ENCODE results near the gene MRPS5. TPM values are rescaled to one million over a fixed set of nuclear protein-coding genes. Genes with fewer than 3 reads are reported as not detected.

Gene MRPS5
- total and polyA plus RNA-seq, 2 donors (not counting 1 experiment from before 2014, with no cell fraction given), result 46.3 to 48.0 TPM

DNA sequence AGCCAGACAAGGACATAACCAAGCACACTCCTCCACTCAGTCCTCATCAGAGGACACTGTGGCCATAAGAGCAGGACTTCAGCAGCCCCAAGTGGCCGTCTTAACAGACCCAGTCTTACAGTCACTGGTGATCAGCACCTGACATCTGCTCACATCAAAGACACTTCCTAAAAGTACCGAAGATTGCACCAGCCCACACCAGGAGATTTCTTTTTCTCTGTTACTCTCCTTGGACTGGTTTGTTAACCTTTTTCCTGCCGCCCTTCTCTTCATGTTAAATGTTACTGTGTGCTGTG is 44.1 kb downstream of the MRPS5 start:
- H3K9me3 Mint-ChIP-seq (ENCODE audit: insufficient read depth), result no peaks in the 10 kb centered on the region
- H3K4me1 ChIP-seq (ENCODE audit: control insufficient read depth in 2 of 2, insufficient read depth in 2 of 2, low read length in 2 of 2), result peaks cover 9 to 11% of the 10 kb centered on the region in 2 donors
- no peaks in the 10 kb centered on the region for H4K20me1 ChIP-seq (ENCODE audit: control insufficient read depth, insufficient read depth, low read length, poor library complexity, severe bottlenecking)
- H3K79me2 ChIP-seq (ENCODE audit: control insufficient read depth, insufficient read depth, low read length), result no peaks in the 10 kb centered on the region
- 15% methylated on average over 2 of the region's 3 CpGs for WGBS (ENCODE audit: insufficient coverage)
- H3K36me3 ChIP-seq (replicated peaks in 1 of 2; ENCODE audit: control extremely low read depth in 1 of 2, control insufficient read depth in 1 of 2, extremely low read depth in 1 of 2, insufficient read depth in 2 of 2, low read length in 1 of 2), result no peaks in the 10 kb centered on the region
- CTCF ChIA-PET, result interaction anchor here (0.6 to 1.5 kb wide), 3 partner anchors 55 to 283 kb away, joined by 3 to 5 read pairs (median 4); no protein-coding TSS in a partner anchor
- H3K27ac Mint-ChIP-seq, result no peak overlapping the region
- peaks cover 13% of the 10 kb centered on the region for H3K27me3 Mint-ChIP-seq
- no peak overlapping the region for H3K9ac ChIP-seq (ENCODE audit: low read length)
- peaks cover 10% of the 10 kb centered on the region for H3K4me1 Mint-ChIP-seq
- H3K27me3 ChIP-seq (replicated peaks in 1 of 4; ENCODE audit: control extremely low read depth in 1 of 4, control insufficient read depth in 3 of 4, insufficient read depth in 4 of 4, low read length in 3 of 4), result peaks cover 0 to 26% (median 6%) of the 10 kb centered on the region in 4 experiments
- H3K9me3 ChIP-seq (ENCODE audit: control extremely low read depth in 1 of 3, control insufficient read depth in 2 of 3, insufficient read depth in 1 of 3, low read length in 2 of 3), result no peaks in the 10 kb centered on the region
- TF ChIP-seq, protein P1, sequence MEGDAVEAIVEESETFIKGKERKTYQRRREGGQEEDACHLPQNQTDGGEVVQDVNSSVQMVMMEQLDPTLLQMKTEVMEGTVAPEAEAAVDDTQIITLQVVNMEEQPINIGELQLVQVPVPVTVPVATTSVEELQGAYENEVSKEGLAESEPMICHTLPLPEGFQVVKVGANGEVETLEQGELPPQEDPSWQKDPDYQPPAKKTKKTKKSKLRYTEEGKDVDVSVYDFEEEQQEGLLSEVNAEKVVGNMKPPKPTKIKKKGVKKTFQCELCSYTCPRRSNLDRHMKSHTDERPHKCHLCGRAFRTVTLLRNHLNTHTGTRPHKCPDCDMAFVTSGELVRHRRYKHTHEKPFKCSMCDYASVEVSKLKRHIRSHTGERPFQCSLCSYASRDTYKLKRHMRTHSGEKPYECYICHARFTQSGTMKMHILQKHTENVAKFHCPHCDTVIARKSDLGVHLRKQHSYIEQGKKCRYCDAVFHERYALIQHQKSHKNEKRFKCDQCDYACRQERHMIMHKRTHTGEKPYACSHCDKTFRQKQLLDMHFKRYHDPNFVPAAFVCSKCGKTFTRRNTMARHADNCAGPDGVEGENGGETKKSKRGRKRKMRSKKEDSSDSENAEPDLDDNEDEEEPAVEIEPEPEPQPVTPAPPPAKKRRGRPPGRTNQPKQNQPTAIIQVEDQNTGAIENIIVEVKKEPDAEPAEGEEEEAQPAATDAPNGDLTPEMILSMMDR (IDR thresholded peaks at IDR 0.05), result no peak
- TF ChIP-seq EZH2 (IDR thresholded peaks at IDR 0.05; ENCODE audit: borderline replicate concordance, insufficient read depth, low read depth, low read length, poor library complexity, severe bottlenecking), result no peak
- H3K4me3 ChIP-seq (ENCODE audit: control extremely low read depth in 1 of 5, extremely low read depth in 1 of 5, insufficient read depth in 1 of 5, low read depth in 2 of 5, low read length in 4 of 5), result no peak overlapping the region
- peak overlapping the region; percentile 64 for H3K4me3 Mint-ChIP-seq
- POLR2A ChIA-PET, result no interaction called here
- no peak overlapping the region for H3K4me2 ChIP-seq (replicated peaks; ENCODE audit: low read depth, low read length, poor library complexity, severe bottlenecking)
- no peak for ATAC-seq (ENCODE audit: low read depth)
- peak overlapping the region; percentile 65 for H2AFZ ChIP-seq (ENCODE audit: insufficient read depth, low read depth, low read length, poor library complexity, severe bottlenecking)
- DNase-seq, result peak; percentile 13
- intact Hi-C loops (cut with micrococcal nuclease), result loop anchor here (1.0 to 2.0 kb wide), 2 partner anchors 38 to 129 kb away; partner anchors contain the start of gene ZNF892
- no peak overlapping the region for H3K27ac ChIP-seq (ENCODE audit: low read length in 2 of 2)

DNA sequence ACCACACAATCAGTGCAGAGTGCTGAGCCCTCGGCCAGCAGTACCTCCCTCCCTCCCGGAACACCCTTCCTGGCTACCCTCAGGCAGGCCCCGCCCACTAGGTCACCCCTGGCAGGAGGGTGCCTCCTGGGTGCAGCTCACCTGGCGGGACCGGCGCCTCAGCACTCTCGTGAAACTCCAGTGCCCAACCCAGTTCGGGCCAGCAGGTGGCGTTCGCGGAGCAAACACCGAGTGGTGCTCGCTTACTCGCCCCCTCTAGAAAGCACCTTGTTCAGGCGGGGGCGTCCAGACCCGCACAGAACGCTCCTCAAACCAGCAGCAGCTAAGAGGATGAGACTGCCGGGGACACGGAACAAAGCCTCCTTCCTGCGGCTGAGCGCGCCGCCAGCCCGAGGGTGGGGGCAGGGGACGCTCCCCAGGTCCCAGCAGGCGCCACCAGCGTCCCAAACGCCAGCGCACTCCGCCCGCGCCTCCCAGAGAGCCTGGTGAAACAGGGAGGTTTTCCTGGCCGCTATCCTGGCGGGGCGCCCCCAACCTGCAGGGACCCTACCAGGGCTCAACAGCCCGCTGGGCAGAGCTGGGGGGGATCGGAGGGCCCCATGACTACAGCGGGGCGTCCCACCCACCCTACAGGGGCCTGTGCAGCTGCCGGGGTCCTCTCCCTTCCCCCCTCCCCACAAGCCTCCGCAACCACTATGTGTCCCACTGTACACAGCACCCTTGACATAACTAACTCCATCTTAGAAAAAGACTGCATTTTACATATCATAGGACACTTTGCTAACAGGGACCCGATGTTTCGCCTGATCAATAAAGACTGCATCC is 44.7 kb downstream of the MRPS5 start:
- ChIA-PET CTCF (interaction anchor here (0.6 to 2.7 kb wide), 5 partner anchors 22 to 268 kb away, joined by 4 to 12 read pairs (median 4); no protein-coding TSS in a partner anchor), POLR2A (no interaction called here)
- H3K9me3 Mint-ChIP-seq (ENCODE audit: insufficient read depth), result no peaks in the 10 kb centered on the region
- H3K27me3 Mint-ChIP-seq, result peaks cover 18% of the 10 kb centered on the region
- DNase-seq (peak; percentile 73), ATAC-seq (ENCODE audit: low read depth) (peak; percentile 90)
- peaks cover 0 to 26% (median 8%) of the 10 kb centered on the region in 4 experiments for H3K27me3 ChIP-seq (replicated peaks in 1 of 4; ENCODE audit: control extremely low read depth in 1 of 4, control insufficient read depth in 3 of 4, insufficient read depth in 4 of 4, low read length in 3 of 4)
- H3K79me2 ChIP-seq (ENCODE audit: control insufficient read depth, insufficient read depth, low read length), result no peaks in the 10 kb centered on the region
- H3K27ac Mint-ChIP-seq, result no peak overlapping the region
- H3K9ac ChIP-seq (ENCODE audit: low read length), result peak overlapping the region; percentile 31
- no peaks in the 10 kb centered on the region for H3K9me3 ChIP-seq (ENCODE audit: control extremely low read depth in 1 of 3, control insufficient read depth in 2 of 3, insufficient read depth in 1 of 3, low read length in 2 of 3)
- peak overlapping the region in 4 of 5 experiments; percentile 7 to 41 (median 20) for H3K4me3 ChIP-seq (ENCODE audit: control extremely low read depth in 1 of 5, extremely low read depth in 1 of 5, insufficient read depth in 1 of 5, low read depth in 2 of 5, low read length in 4 of 5)
- no peaks in the 10 kb centered on the region for H3K36me3 ChIP-seq (replicated peaks in 1 of 2; ENCODE audit: control extremely low read depth in 1 of 2, control insufficient read depth in 1 of 2, extremely low read depth in 1 of 2, insufficient read depth in 2 of 2, low read length in 1 of 2)
- peaks cover 10% of the 10 kb centered on the region for H3K4me1 Mint-ChIP-seq
- H2AFZ ChIP-seq (ENCODE audit: insufficient read depth, low read depth, low read length, poor library complexity, severe bottlenecking), result peak overlapping the region; percentile 65
- 9% methylated on average over 44 of the region's 44 CpGs for WGBS (ENCODE audit: insufficient coverage)
- H3K4me1 ChIP-seq (ENCODE audit: control insufficient read depth in 2 of 2, insufficient read depth in 2 of 2, low read length in 2 of 2), result peaks cover 9 to 11% of the 10 kb centered on the region in 2 donors
- H3K4me3 Mint-ChIP-seq, result peak overlapping the region; percentile 64
- H3K27ac ChIP-seq (ENCODE audit: low read length in 2 of 2), result no peak overlapping the region
- TF ChIP-seq, protein P1 (IDR thresholded peaks at IDR 0.05), result peak; percentile 82
- no peak for TF ChIP-seq EZH2 (IDR thresholded peaks at IDR 0.05; ENCODE audit: borderline replicate concordance, insufficient read depth, low read depth, low read length, poor library complexity, severe bottlenecking)
- intact Hi-C loops (cut with micrococcal nuclease), result loop anchor here (1.0 to 2.0 kb wide), 2 partner anchors 38 to 130 kb away; partner anchors contain the start of gene ZNF892
- peak overlapping the region; percentile 66 for H3K4me2 ChIP-seq (replicated peaks; ENCODE audit: low read depth, low read length, poor library complexity, severe bottlenecking)
- H4K20me1 ChIP-seq (ENCODE audit: control insufficient read depth, insufficient read depth, low read length, poor library complexity, severe bottlenecking), result no peaks in the 10 kb centered on the region

All from B cell (primary cell).